ENCODE results near the gene RNF112.
"Not testable (repeated sequence)": the region's sequence is repeated elsewhere in the genome, so short reads cannot be mapped to it uniquely, and the experiment has no call there.

The RNF112 gene

DNA sequence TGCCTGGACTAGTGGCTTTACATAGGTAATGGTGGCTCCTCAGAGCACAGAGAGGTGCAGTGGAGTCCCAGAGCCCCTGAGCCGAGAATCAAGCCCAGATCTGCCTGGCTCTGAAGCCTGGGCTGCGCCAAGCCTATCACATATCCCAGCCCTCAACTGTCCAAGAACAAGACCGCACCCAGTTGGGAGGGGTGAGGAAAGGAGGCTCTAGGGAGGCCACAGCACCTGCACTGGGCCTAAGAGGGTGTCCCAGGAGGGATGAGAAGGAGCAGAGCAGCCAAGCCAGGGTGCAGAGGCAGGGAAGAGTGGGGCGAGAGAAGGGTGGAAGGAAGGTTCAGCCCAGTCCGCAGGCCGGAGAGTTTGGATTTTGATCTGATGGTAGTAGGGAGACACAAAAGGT lies 941 bp upstream of the RNF112 start:
- DNase-seq (ENCODE audit: extremely low read depth in 1 of 2, low read depth in 1 of 2), result no peak

GRCh38 chr17:19411631-19412030 lies 599 bp downstream of the RNF112 start:
- DNase-seq (ENCODE audit: extremely low read depth in 1 of 2, low read depth in 1 of 2), result no peak

GRCh38 chr17:19412510-19412909 lies 1.5 kb downstream of the RNF112 start:
- DNase-seq (ENCODE audit: extremely low read depth in 1 of 2, low read depth in 1 of 2), result no peak

GRCh38 chr17:19412984-19413383 lies 2.0 kb downstream of the RNF112 start:
- DNase-seq (ENCODE audit: extremely low read depth in 1 of 2, low read depth in 1 of 2), result no peak

DNA sequence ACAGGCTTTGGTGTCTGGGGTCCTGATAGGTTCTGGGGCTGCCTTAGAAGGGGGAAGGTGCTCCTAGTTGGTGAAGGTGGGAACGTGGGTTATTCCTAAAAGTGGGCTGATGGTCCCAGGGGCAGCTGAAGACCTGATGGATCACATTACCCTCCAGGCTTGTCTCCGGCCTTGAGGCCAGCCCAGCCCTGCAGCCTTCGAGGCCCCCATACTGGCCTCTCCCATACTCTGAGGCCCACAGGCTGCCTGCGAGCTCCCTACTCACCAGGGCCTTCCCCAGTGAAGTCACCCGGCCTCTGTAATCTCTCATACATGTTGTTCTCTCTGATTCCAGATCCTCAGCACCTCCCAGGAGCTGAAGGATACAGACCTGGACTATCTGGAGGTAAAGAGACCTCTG lies 2.7 kb downstream of the RNF112 start:
- no peak for DNase-seq (ENCODE audit: extremely low read depth in 1 of 2, low read depth in 1 of 2)

GRCh38 chr17:19414396-19415280 lies 3.6 kb downstream of the RNF112 start:
- no peak for DNase-seq (ENCODE audit: extremely low read depth in 1 of 2, low read depth in 1 of 2)

GRCh38 chr17:19415311-19415710 lies 4.3 kb downstream of the RNF112 start:
- DNase-seq (ENCODE audit: extremely low read depth in 1 of 2, low read depth in 1 of 2), result no peak

- no peak for DNase-seq (ENCODE audit: extremely low read depth in 1 of 2, low read depth in 1 of 2)
Measured at GRCh38 chr17:19415806-19416775, 5.1 kb downstream of the RNF112 start.

GRCh38 chr17:19417611-19418010 lies 6.6 kb downstream of the RNF112 start:
- no peak for DNase-seq (ENCODE audit: extremely low read depth in 1 of 2, low read depth in 1 of 2)

- no peak for DNase-seq (ENCODE audit: extremely low read depth in 1 of 2, low read depth in 1 of 2)
Measured at GRCh38 chr17:19418251-19418992, 7.4 kb downstream of the RNF112 start.

- DNase-seq (ENCODE audit: extremely low read depth in 1 of 2, low read depth in 1 of 2), result no peak
Measured at GRCh38 chr17:19421219-19421618, 10.2 kb downstream of the RNF112 start.

- no peak for DNase-seq (ENCODE audit: extremely low read depth in 1 of 2, low read depth in 1 of 2)
Measured at GRCh38 chr17:19421926-19422325, 10.9 kb downstream of the RNF112 start.

- no peak for DNase-seq (ENCODE audit: extremely low read depth in 1 of 2, low read depth in 1 of 2)
Measured at GRCh38 chr17:19424934-19425868, 14.2 kb downstream of the RNF112 start.

DNA sequence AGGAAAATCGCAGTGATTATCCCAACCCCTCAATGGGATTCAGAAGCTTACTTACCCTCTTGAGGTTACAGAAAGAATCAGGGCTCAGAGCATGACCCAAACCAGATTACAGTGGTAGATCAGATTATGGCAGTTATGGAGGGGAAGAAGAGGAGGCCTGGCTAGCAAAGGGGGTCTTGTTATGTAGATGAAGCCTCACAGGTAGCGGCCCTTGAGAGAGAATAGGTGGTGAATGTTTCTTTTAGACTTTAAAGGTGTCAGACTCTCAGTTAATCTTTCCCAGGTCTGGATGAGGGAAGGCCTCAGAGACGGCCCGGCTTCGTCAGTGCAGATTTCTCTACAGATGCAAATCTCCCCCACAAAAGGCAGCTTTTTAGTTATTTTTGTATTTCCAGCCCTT lies 15.6 kb downstream of the RNF112 start:
- no peak for DNase-seq (ENCODE audit: extremely low read depth in 1 of 2, low read depth in 1 of 2)

DNA sequence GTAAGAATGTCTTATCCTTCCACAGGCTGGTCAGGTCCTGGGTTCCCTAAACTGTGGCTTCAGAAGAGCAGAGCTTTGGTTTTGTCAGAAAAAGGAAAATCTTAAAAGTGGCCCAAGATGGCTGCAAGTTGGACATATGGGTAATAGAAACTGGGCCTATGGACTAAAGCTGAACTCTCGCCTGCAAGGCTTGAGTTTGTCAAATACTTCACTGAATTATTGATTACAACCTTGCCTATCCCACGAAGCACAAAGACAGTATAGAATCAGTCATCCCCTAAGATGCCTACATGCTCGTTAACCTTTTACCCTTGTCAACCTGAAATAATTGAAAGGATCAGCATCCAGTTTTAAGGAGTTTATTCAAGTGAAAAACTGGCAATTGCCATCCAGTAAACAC lies 20.7 kb downstream of the RNF112 start:
- DNase-seq (ENCODE audit: extremely low read depth in 1 of 2, low read depth in 1 of 2), result no peak

DNA sequence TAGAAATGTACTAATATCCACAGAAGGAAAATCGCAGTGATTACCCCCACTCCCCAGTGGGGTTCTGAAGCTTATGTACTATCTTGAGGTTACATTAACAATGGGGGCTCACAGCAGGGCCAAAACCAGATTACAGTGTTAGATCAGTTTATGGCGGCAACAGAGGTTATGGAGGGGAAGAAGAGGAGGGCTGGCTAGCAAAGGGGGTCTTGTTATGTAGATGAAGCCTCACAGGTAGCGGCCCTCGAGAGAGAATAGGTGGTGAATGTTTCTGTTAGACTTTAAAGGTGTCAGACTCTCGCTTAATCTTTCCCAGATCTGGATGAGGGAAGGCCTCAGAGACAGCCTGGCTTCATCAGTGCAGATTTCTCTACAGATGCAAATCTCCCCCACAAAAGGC lies 22.2 kb downstream of the RNF112 start:
- DNase-seq (ENCODE audit: extremely low read depth in 1 of 2, low read depth in 1 of 2), result no peak

GRCh38 chr17:19433727-19434340 lies 22.8 kb downstream of the RNF112 start:
- DNase-seq (ENCODE audit: extremely low read depth in 1 of 2, low read depth in 1 of 2), result no peak

- no peak for DNase-seq (ENCODE audit: extremely low read depth in 1 of 2, low read depth in 1 of 2)
Measured at GRCh38 chr17:19440421-19440820, 29.4 kb downstream of the RNF112 start.

- DNase-seq (ENCODE audit: extremely low read depth in 1 of 2, low read depth in 1 of 2), result not testable (repeated sequence)
Measured at GRCh38 chr17:19441288-19441687, 30.3 kb downstream of the RNF112 start.

All from activated CD8-positive, alpha-beta memory T cell treated with anti-CD3 and anti-CD28 coated beads for 1 hour (primary cell).